GM12878 (cell line): ENCODE data around the gene ASB6. TPM values are rescaled to one million over a fixed set of nuclear protein-coding genes. Genes with fewer than 3 reads are reported as not detected.

Experiments used
- CREB1 ChIP-seq: IDR thresholded peaks from 2 replicates; pipeline ENCODE4 v1.6.1; 2012; ENCODE audit warnings: low read depth, mild to moderate bottlenecking, inconsistent platforms
- CREM ChIP-seq: IDR thresholded peaks from 2 replicates; pipeline ENCODE4 v1.6.1; 2014; ENCODE audit warnings: antibody characterized with exemption, low read depth
- ESRRA ChIP-seq: IDR thresholded peaks from 2 replicates; pipeline ENCODE4 v1.6.1; 2012; ENCODE audit warnings: mild to moderate bottlenecking, low read length, improper control_type of control experiment
- GABPA ChIP-seq: IDR thresholded peaks from 2 replicates; pipeline ENCODE4 v1.6.1; 2014; ENCODE audit warnings: antibody characterized with exemption, low read depth, mild to moderate bottlenecking, inconsistent platforms
- POLR2AphosphoS5 ChIP-seq: IDR thresholded peaks from 2 replicates; pipeline ENCODE4 v1.6.1; 2011; ENCODE audit warnings: mild to moderate bottlenecking, low read length, inconsistent platforms
- RELA ChIP-seq: fragments of 450-650 bp; IDR thresholded peaks from 2 replicates; pipeline ENCODE4 v1.8.0; 2014; ENCODE audit warnings: borderline replicate concordance; ENCODE audit not compliant: partially characterized antibody
- TBL1XR1 ChIP-seq: IDR thresholded peaks from 2 replicates; pipeline ENCODE4 v1.6.1; 2012; ENCODE audit warnings: low read depth, low read length, improper control_type of control experiment
- TCF3 ChIP-seq: IDR thresholded peaks from 2 replicates; pipeline ENCODE4 v1.6.1; 2012; ENCODE audit warnings: low read depth, mild to moderate bottlenecking, low read length, borderline replicate concordance; ENCODE audit not compliant: insufficient read depth
- YY1 ChIP-seq: IDR thresholded peaks from 2 replicates; pipeline ENCODE4 v1.6.1; 2011; ENCODE audit warnings: low read depth, mild to moderate bottlenecking, low read length
- polyA plus RNA-seq, 11 experiments: library from polyadenylated mRNA; depleted of rRNA in 4 of 11; unstranded in 6 of 11; stranded (reverse) in 5 of 11; fragments of >200 nt; fragmentation: Nextera tagmentation in 4 of 11; fragmentation: Illumina TruSeq in 1 of 11; extraction: Ambion mirVana in 4 of 11; extraction: Trizol in 1 of 11; gene quantifications; 1 replicate in 1 of 11; 2 replicates in 10 of 11; pipeline versions ENCODE4 v1.2.1 to v1.2.3, GENCODE V29; 2011 to 2016; ENCODE audit warnings: inconsistent platforms in 2 of 11, missing spikeins in 2 of 11, low read depth in 1 of 11
- total RNA-seq, 4 experiments: library from RNA; depleted of rRNA in 3 of 4; stranded (reverse); fragments of >200 nt in 3 of 4; fragmentation: Illumina TruSeq in 1 of 4; extraction: Trizol in 1 of 4; gene quantifications; 2 replicates each; pipeline versions ENCODE4 v1.2.1 to v1.2.3, GENCODE V29; 2013 to 2021
- TF ChIP-seq, protein P1 (sequence below): fragments of 450-650 bp; IDR thresholded peaks from 2 replicates; pipeline ENCODE4 v1.6.1; 2017; ENCODE audit warnings: mild to moderate bottlenecking, moderate library complexity
- TF ChIP-seq, protein P2 (sequence below): fragments of 450-650 bp; IDR thresholded peaks from 2 replicates; pipeline ENCODE4 v1.6.1; 2017; ENCODE audit warnings: mild to moderate bottlenecking, low read depth, inconsistent platforms; ENCODE audit not compliant: poor library complexity, severe bottlenecking

Gene ASB6
- total and polyA plus RNA-seq, 10 of the 15 experiments (the other 5 are each of a cell fraction or from before 2014, with no cell fraction given) = 0.80 to 18.2 (median 9.9) TPM

GRCh38 chr9:129626625-129627284 lies 15.2 kb downstream of the ASB6 start (continued):
- TF ChIP-seq, protein P1, sequence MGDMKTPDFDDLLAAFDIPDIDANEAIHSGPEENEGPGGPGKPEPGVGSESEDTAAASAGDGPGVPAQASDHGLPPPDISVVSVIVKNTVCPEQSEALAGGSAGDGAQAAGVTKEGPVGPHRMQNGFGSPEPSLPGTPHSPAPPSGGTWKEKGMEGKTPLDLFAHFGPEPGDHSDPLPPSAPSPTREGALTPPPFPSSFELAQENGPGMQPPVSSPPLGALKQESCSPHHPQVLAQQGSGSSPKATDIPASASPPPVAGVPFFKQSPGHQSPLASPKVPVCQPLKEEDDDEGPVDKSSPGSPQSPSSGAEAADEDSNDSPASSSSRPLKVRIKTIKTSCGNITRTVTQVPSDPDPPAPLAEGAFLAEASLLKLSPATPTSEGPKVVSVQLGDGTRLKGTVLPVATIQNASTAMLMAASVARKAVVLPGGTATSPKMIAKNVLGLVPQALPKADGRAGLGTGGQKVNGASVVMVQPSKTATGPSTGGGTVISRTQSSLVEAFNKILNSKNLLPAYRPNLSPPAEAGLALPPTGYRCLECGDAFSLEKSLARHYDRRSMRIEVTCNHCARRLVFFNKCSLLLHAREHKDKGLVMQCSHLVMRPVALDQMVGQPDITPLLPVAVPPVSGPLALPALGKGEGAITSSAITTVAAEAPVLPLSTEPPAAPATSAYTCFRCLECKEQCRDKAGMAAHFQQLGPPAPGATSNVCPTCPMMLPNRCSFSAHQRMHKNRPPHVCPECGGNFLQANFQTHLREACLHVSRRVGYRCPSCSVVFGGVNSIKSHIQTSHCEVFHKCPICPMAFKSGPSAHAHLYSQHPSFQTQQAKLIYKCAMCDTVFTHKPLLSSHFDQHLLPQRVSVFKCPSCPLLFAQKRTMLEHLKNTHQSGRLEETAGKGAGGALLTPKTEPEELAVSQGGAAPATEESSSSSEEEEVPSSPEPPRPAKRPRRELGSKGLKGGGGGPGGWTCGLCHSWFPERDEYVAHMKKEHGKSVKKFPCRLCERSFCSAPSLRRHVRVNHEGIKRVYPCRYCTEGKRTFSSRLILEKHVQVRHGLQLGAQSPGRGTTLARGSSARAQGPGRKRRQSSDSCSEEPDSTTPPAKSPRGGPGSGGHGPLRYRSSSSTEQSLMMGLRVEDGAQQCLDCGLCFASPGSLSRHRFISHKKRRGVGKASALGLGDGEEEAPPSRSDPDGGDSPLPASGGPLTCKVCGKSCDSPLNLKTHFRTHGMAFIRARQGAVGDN = no peak
- TF ChIP-seq POLR2AphosphoS5 = 0 out of 2 replicates have a peak, but pooled peaks have one; percentile 27
- TF ChIP-seq YY1 = 0 out of 2 replicates have a peak, but pooled peaks have one; percentile 26
- 0 out of 2 replicates have a peak, but pooled peaks have one; percentile 16 for TF ChIP-seq TBL1XR1
- 0 out of 2 replicates have a peak, but pooled peaks have one; percentile 41 for TF ChIP-seq CREM
- TF ChIP-seq CREB1 = peak; percentile 39; the same call in 1 of the 2 replicates
- peak; percentile 44; the same call in 1 of the 2 replicates for TF ChIP-seq ESRRA
- TF ChIP-seq RELA = no peak
- peak; percentile 72 for TF ChIP-seq GABPA
- no peak for TF ChIP-seq TCF3
- TF ChIP-seq, protein P2, sequence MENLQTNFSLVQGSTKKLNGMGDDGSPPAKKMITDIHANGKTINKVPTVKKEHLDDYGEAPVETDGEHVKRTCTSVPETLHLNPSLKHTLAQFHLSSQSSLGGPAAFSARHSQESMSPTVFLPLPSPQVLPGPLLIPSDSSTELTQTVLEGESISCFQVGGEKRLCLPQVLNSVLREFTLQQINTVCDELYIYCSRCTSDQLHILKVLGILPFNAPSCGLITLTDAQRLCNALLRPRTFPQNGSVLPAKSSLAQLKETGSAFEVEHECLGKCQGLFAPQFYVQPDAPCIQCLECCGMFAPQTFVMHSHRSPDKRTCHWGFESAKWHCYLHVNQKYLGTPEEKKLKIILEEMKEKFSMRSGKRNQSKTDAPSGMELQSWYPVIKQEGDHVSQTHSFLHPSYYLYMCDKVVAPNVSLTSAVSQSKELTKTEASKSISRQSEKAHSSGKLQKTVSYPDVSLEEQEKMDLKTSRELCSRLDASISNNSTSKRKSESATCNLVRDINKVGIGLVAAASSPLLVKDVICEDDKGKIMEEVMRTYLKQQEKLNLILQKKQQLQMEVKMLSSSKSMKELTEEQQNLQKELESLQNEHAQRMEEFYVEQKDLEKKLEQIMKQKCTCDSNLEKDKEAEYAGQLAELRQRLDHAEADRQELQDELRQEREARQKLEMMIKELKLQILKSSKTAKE = peak; percentile 12
